ENCODE results near the gene TUBA1B.
A peak's percentile ranks its signal among the peaks of the same experiment; 100 is the strongest.

Gene TUBA1B

DNA sequence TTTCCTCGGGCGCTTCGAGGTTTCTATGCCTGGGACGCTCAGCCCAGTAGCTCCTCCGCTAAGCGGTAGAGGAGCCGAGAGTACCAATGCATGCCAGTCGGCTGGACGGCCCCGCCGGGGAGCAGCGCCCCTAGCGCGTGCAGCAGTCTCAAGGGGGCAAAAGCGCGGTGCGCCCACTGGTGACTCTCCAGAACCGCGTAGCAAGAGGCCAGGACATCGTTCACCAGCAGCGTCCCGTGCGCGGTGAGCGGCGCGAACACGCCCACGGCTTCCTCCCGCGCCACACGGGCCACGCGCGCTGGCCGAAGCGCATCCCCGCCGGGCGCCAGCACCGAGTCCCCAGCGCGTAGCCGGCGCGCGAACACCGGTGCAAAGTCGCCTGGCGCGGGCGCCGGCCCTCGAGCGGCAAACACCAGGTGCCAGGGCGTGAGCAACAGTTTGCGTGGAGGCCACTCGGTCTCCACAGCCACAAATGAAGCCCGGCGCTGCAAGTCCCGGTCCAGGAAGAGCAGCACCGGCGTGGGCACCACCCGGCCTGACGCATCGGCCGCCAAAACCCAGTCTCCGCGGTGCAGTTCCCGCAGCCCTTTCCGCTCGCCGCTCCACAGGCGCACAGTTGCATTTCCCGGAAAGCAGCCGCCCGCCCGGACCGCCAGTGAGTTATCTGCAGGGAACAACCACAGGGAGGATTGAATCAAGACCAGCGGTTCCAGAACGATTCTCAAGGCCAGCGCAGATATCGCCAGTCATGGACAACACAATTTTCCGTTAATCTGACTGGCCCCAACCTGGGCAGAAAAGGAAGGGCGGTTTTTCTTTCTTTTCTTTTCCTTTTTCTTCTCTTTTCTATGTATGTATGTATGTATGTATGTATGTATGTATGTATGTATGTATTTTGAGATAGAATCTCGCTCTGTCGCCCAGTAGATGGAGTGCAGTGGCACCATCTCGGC, 41.1 kb downstream of the TUBA1B start (continued):
- TF ChIP-seq, protein P1, sequence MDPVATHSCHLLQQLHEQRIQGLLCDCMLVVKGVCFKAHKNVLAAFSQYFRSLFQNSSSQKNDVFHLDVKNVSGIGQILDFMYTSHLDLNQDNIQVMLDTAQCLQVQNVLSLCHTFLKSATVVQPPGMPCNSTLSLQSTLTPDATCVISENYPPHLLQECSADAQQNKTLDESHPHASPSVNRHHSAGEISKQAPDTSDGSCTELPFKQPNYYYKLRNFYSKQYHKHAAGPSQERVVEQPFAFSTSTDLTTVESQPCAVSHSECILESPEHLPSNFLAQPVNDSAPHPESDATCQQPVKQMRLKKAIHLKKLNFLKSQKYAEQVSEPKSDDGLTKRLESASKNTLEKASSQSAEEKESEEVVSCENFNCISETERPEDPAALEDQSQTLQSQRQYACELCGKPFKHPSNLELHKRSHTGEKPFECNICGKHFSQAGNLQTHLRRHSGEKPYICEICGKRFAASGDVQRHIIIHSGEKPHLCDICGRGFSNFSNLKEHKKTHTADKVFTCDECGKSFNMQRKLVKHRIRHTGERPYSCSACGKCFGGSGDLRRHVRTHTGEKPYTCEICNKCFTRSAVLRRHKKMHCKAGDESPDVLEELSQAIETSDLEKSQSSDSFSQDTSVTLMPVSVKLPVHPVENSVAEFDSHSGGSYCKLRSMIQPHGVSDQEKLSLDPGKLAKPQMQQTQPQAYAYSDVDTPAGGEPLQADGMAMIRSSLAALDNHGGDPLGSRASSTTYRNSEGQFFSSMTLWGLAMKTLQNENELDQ (tag by site-specific recombination; IDR thresholded peaks at IDR 0.05; ENCODE audit: low read depth) = no peak
- TF ChIP-seq ZNF266 (tag by site-specific recombination; IDR thresholded peaks at IDR 0.05; ENCODE audit: low read depth) (no peak), ZNF214 (tag by site-specific recombination; IDR thresholded peaks at IDR 0.05; ENCODE audit: borderline replicate concordance) (no peak), REST (tag by site-specific recombination; IDR thresholded peaks at IDR 0.05) (no peak), ZSCAN18 (tag by site-specific recombination; IDR thresholded peaks at IDR 0.05) (no peak), KLF10 (tag by site-specific recombination; IDR thresholded peaks at IDR 0.05) (no peak), ZNF37A (tag by site-specific recombination; IDR thresholded peaks at IDR 0.05) (no peak), ZNF114 (tag by site-specific recombination; IDR thresholded peaks at IDR 0.05) (no peak), MYNN (tag by site-specific recombination; IDR thresholded peaks at IDR 0.05; ENCODE audit: borderline replicate concordance) (no peak), KLF9 (tag by site-specific recombination; IDR thresholded peaks at IDR 0.05; ENCODE audit: low read depth) (0 out of 2 replicates have a peak, but pooled peaks have one; percentile 10), ZNF596 (tag by site-specific recombination; IDR thresholded peaks at IDR 0.05) (no peak), ZNF449 (tag by site-specific recombination; IDR thresholded peaks at IDR 0.05) (no peak), ZBTB20 (tag by site-specific recombination; IDR thresholded peaks at IDR 0.05) (peak; percentile 46; the same call in 1 of the 2 replicates), OVOL3 (tag by site-specific recombination; IDR thresholded peaks at IDR 0.05) (no peak), PRDM6 (tag by site-specific recombination; IDR thresholded peaks at IDR 0.05) (no peak), ZNF658 (tag by site-specific recombination; IDR thresholded peaks at IDR 0.05) (no peak), HOXA7 (CRISPR knock-in tag; IDR thresholded peaks at IDR 0.05; ENCODE audit: borderline replicate concordance) (no peak), ZNF626 (tag by site-specific recombination; IDR thresholded peaks at IDR 0.05) (no peak), ZNF341 (tag by site-specific recombination; IDR thresholded peaks at IDR 0.05; ENCODE audit: low read depth) (0 out of 2 replicates have a peak, but pooled peaks have one; percentile 23), GLI4 (tag by site-specific recombination; IDR thresholded peaks at IDR 0.05) (no peak), ZNF155 (tag by site-specific recombination; IDR thresholded peaks at IDR 0.05) (no peak), ZNF768 (tag by site-specific recombination; IDR thresholded peaks at IDR 0.05) (no peak), ZNF704 (tag by site-specific recombination; IDR thresholded peaks at IDR 0.05) (no peak), ZNF2 (tag by site-specific recombination; IDR thresholded peaks at IDR 0.05) (no peak), ZNF416 (tag by site-specific recombination; IDR thresholded peaks at IDR 0.05) (no peak), GFI1B (tag by site-specific recombination; IDR thresholded peaks at IDR 0.05) (no peak)
